Measurements from ENCODE around the gene ACP3. TPM values are rescaled to one million over a fixed set of nuclear protein-coding genes. Genes with fewer than 3 reads are reported as not detected.
"Not testable (repeated sequence)": the region's sequence is repeated elsewhere in the genome, so short reads cannot be mapped to it uniquely, and the experiment has no call there.

Gene ACP3
- total RNA-seq, 1 donor: 0.27 TPM

GRCh38 chr3:132354916-132355702 is 37.9 kb downstream of the ACP3 start:
- no peak for DNase-seq (ENCODE audit: low read depth in 2 of 3, low spot score in 2 of 3)

GRCh38 chr3:132356568-132356967 is 39.4 kb downstream of the ACP3 start:
- no peak for DNase-seq (ENCODE audit: low read depth in 2 of 3, low spot score in 2 of 3)

GRCh38 chr3:132360717-132361116 is 43.5 kb downstream of the ACP3 start:
- no peak for DNase-seq (ENCODE audit: low read depth in 2 of 3, low spot score in 2 of 3)

GRCh38 chr3:132362329-132362728 is 45.1 kb downstream of the ACP3 start:
- no peak for DNase-seq (ENCODE audit: low read depth in 2 of 3, low spot score in 2 of 3)

- DNase-seq (ENCODE audit: low read depth in 2 of 3, low spot score in 2 of 3): no peak
Measured at GRCh38 chr3:132368515-132368914, 51.3 kb downstream of the ACP3 start.

- no peak for DNase-seq (ENCODE audit: low read depth in 2 of 3, low spot score in 2 of 3)
Measured at GRCh38 chr3:132368962-132369361, 51.8 kb downstream of the ACP3 start.

GRCh38 chr3:132376945-132377354 is 59.7 kb downstream of the ACP3 start:
- not testable (repeated sequence) for DNase-seq (ENCODE audit: low read depth in 2 of 3, low spot score in 2 of 3)

GRCh38 chr3:132378048-132378762 is 61.0 kb downstream of the ACP3 start:
- no peak for DNase-seq (ENCODE audit: low read depth in 2 of 3, low spot score in 2 of 3)

GRCh38 chr3:132378846-132379245 is 61.6 kb downstream of the ACP3 start:
- DNase-seq (ENCODE audit: low read depth in 2 of 3, low spot score in 2 of 3): no peak

- no peak for DNase-seq (ENCODE audit: low read depth in 2 of 3, low spot score in 2 of 3)
Measured at GRCh38 chr3:132380920-132381319, 63.7 kb downstream of the ACP3 start.

GRCh38 chr3:132381348-132381944 is 64.2 kb downstream of the ACP3 start:
- DNase-seq (ENCODE audit: low read depth in 2 of 3, low spot score in 2 of 3): no peak

GRCh38 chr3:132382267-132382666 is 65.1 kb downstream of the ACP3 start:
- no peak for DNase-seq (ENCODE audit: low read depth in 2 of 3, low spot score in 2 of 3)

- no peak for DNase-seq (ENCODE audit: low read depth in 2 of 3, low spot score in 2 of 3)
Measured at GRCh38 chr3:132382688-132383194, 65.5 kb downstream of the ACP3 start.

- no peak for DNase-seq (ENCODE audit: low read depth in 2 of 3, low spot score in 2 of 3)
Measured at GRCh38 chr3:132386259-132386658, 69.1 kb downstream of the ACP3 start.

- DNase-seq (ENCODE audit: low read depth in 2 of 3, low spot score in 2 of 3): not testable (repeated sequence)
Measured at GRCh38 chr3:132392675-132393074, 75.5 kb downstream of the ACP3 start.

GRCh38 chr3:132394320-132394719 is 77.1 kb downstream of the ACP3 start:
- no peak for DNase-seq (ENCODE audit: low read depth in 2 of 3, low spot score in 2 of 3)

- no peak for DNase-seq (ENCODE audit: low read depth in 2 of 3, low spot score in 2 of 3)
Measured at GRCh38 chr3:132395126-132395525, 77.9 kb downstream of the ACP3 start.

GRCh38 chr3:132396255-132396654 is 79.0 kb downstream of the ACP3 start:
- no peak for DNase-seq (ENCODE audit: low read depth in 2 of 3, low spot score in 2 of 3)

GRCh38 chr3:132396776-132397175 is 79.6 kb downstream of the ACP3 start:
- DNase-seq (ENCODE audit: low read depth in 2 of 3, low spot score in 2 of 3): not testable (repeated sequence)

- DNase-seq (ENCODE audit: low read depth in 2 of 3, low spot score in 2 of 3): peak in 2 of 3 donors; percentile 40 to 67
Measured at GRCh38 chr3:132399054-132399929, 82.1 kb downstream of the ACP3 start.

Data from hematopoietic multipotent progenitor cell (in vitro differentiated cells).